ENCODE results near the gene GYPB.
"Not testable (repeated sequence)": the region's sequence is repeated elsewhere in the genome, so short reads cannot be mapped to it uniquely, and the experiment has no call there.

The GYPB gene

DNA sequence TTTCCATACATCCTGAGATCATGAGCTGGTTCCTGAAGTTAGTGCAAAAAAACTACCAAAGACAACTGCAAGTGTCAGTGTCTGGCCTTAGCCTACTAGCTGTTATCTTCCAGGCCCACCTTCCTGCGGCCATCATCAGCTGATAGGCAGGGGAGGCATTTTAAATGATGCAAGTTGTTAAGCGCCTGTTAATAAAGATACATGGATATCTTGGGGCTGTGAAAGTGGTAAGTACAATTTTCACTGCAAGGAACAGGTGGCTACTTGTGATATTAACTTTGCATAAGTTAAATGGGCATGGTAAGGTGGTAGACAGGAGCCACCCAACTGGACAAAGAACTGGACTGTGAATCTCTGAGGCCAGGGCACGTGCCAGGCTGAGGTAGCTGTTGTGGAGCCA, at the start of gene GYPB:
GYPB (minus strand) TSS at position 104 of the 400 bp plus-strand sequence; CDS start at position 11, 93 bp downstream.
- not testable (repeated sequence) for H3K4me3 ChIP-seq (ENCODE audit: low read depth, low read length)

DNA sequence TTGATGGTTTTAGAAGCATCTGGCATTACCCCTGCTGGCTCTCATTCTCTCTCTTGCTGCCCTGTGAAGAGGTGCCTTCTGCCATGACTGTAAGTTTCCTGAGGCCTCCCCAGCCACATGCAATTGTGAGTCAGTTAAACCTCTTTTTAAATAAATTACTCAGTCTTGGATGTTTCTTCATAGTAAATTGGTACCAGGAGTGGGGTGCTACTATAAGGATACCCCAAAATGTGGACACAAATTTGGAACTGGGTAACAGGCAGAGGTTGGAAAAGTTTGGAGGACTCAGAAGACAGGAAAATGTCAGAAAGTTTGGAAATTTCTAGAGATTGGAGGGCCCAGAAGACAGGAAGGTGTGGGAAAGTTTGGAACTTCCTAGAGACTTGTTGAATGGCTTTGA, 42.4 kb upstream of the GYPB start:
- not testable (repeated sequence) for H3K4me3 ChIP-seq (ENCODE audit: low read depth, low read length)

DNA sequence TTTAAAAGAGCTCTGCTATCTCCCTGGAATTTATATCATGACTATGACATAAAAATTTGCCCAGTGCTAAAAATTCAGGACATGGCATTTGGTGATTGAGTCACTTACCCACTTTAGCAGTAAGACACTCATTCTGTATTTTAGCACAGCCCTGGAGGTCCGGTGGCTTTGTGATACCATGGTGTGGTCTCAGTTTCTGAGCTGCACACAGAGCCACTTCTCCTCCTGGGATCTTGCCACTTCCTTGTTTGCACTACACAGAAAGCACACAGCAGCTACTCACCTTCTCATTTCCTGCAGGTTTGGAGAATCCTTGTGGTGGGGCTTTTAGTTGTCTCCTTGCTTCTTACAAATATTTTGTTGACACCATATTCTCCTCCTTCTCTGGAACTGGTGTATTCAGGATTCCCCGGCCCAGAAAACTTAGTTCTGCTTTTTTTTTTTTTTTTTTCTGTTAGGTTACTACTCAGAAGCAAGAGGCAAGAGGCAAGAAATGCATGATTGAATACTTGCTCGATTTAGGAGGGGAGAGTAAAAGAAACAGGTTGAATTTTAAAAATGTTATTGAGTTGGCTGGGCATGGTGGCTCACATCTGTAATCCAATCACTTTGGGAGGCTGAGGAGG, 41.2 kb upstream of the GYPB start:
- not testable (repeated sequence) for H3K4me3 ChIP-seq (ENCODE audit: low read depth, low read length)

DNA sequence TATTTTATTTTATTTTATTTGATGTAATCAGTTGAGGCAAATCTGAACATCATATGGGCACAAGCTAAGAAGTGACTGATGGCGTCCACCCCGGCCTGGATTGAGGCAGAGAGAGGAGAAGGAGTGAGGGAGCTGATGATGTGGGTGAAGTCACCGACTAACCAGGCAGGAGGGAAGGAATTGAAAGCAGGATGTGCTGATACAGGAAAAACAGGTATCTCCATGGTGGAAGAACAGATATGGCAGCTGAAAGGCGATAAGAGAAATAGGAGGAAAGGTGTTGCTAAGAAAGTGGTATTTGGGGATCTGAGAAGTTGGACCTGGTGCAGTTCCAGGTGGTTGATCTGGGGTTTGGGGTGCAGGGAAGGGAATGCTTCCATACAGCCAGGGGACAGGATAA, 37.6 kb upstream of the GYPB start:
- H3K4me3 ChIP-seq (ENCODE audit: low read depth, low read length) = no peak overlapping the region
- TF ChIP-seq, protein P1, sequence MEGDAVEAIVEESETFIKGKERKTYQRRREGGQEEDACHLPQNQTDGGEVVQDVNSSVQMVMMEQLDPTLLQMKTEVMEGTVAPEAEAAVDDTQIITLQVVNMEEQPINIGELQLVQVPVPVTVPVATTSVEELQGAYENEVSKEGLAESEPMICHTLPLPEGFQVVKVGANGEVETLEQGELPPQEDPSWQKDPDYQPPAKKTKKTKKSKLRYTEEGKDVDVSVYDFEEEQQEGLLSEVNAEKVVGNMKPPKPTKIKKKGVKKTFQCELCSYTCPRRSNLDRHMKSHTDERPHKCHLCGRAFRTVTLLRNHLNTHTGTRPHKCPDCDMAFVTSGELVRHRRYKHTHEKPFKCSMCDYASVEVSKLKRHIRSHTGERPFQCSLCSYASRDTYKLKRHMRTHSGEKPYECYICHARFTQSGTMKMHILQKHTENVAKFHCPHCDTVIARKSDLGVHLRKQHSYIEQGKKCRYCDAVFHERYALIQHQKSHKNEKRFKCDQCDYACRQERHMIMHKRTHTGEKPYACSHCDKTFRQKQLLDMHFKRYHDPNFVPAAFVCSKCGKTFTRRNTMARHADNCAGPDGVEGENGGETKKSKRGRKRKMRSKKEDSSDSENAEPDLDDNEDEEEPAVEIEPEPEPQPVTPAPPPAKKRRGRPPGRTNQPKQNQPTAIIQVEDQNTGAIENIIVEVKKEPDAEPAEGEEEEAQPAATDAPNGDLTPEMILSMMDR (IDR thresholded peaks at IDR 0.05; ENCODE audit: low read depth, low read length) = no peak

DNA sequence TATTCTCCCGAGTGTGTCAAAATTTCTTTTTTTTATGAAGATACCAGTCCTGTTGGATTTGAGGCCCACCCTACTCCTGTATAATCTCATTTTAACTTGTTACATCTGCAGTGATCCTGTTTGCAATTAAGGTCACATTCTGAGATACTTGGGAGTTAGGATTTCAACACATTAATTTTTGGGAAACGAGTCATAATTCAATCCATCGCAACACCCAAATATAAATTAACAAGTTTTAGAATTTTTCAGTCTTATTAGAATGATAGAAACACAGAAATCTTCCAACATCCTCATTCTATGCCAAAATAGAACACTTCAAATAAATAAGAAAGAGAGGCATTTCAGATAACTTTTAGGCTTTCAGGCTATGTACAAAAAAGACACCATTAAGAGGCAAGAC, 36.2 kb upstream of the GYPB start:
- not testable (repeated sequence) for H3K4me3 ChIP-seq (ENCODE audit: low read depth, low read length)

DNA sequence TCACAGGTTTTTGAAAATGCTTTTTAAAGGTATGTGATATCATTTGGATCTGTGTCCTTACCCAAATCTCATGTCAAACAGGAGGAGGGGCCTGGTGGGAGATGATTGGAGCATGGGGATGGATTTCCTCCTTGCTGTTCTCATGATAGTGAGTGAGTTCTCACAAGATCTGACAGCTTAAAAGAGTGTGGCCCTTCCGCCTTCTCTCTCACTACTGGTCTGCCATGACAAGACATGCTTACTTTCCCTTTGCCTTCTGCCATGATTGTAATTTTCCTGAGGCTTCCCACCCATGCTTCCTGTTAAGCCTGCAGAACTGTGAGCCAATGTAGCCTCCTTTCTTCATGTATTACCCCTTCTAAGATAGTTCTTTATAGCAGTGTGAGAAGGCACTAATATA, 32.3 kb upstream of the GYPB start:
- not testable (repeated sequence) for H3K4me3 ChIP-seq (ENCODE audit: low read depth, low read length)

DNA sequence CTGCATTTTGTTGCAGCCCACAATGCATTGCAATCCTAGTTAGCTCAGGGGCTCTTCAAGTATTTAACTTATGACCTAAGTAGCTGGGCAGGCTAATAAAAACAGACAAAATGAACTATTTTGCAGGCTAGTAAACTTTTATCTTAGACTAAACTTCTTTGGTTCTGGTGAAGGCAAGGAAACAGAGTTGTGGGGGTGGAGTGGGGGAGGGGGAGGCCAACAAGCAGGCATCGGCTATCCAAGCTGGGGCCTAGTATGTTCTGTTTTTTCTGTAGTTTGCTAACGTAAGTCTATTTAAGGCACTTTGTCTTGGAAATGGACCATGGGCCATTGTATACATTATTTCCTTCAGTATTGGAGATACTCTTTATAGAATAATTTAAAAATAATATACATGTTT, 31.5 kb upstream of the GYPB start:
- not testable (repeated sequence) for H3K4me3 ChIP-seq (ENCODE audit: low read depth, low read length)

DNA sequence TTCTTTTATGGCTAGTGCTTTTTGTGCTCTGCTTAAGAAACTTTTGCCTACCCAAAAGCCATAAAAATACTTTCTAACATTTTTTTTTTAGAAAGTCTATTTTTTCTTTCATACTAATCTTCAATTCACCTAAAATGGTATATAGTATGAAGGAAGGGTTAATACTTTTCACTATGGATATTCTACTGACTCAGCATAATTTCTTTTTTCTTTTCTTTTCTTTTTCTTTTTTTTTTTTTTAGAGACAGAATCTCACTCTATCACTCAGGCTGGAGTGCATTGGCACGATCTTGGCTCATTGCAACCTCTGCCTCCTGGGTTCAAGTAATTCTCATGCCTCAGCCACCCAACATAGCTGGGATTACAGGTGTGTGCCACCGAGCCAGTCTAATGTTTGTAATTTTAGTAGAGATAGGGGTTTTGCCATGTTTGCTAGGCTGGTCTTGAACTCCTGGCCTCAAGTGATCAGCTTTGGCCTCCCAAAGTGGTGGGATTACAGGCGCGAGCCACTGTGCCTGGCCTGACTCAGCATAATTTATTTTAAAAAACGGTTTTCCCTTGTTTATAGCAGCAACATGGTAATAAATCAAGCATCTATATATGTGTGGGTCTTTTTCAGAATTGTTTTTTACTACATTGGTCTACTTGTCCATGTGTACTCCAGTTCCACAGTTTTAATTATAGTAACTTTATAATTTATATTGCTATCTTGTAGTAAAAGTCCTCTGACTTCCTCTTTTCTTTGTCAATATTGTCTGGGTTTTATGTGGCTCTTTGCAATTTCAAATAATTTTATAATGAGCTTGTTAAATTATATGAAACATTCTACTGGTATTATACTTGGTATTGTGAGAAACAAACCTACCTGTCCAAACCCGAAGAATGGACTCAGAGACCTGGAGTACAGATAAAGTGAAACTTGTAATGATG, 30.6 kb upstream of the GYPB start:
- H3K4me3 ChIP-seq (ENCODE audit: low read depth, low read length) = not testable (repeated sequence)

DNA sequence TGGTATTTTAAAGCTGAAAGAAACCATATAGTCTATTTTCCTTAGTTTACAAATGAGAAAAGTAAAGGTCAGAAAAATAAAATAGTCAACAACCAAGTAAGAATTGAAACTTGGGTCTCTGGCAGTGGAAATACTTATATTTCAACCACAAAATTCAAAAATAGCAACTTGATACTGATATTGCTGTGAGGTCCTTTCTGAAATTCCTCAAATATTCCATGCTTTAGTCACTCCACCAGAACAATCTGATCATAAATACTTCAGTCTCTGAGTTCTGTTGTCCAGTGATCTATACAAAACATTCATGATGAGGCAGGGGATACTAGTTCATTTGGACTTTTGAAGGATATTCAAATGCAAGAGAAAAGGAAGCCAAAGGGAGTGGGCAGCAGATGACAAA, 25.8 kb upstream of the GYPB start:
- H3K4me3 ChIP-seq (ENCODE audit: low read depth, low read length) = not testable (repeated sequence)

DNA sequence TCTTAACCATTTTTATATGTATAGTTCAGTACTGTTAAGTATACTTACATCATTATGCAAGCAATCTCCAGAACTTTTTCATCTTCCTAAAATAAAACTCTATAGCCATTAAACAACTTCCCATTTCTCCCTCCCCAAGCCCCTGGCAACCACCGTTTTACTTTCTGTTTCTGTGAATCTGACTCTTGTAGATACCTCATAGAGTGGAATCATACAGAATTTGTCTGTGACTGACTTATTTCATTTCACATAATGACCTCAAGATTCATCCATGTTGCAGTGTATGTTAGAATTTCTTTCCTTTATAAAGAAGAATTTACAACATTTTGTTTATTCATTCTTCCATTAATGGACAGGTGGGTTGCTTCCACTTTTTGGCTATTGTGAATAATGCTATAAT, 13.4 kb upstream of the GYPB start:
- H3K4me3 ChIP-seq (ENCODE audit: low read depth, low read length) = not testable (repeated sequence)

DNA sequence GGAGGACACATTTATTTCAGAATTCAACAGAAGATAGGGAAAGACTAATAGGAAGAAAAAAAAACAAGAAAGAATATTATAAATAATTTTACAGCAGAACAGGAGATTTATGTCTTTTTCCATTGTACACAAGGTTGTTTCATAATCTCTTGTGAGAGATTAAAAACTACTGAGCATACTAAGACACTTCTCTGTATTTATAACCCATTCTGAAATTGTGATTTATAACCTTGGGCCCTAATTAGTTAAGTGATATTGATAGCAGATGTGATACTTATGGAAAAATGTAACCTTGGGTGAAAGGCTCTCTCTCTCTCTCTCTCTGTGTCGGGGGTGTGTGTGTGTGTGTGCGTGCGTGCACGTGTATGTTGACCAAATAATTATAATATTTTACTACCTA, 12.7 kb upstream of the GYPB start:
- H3K4me3 ChIP-seq (ENCODE audit: low read depth, low read length) = not testable (repeated sequence)

DNA sequence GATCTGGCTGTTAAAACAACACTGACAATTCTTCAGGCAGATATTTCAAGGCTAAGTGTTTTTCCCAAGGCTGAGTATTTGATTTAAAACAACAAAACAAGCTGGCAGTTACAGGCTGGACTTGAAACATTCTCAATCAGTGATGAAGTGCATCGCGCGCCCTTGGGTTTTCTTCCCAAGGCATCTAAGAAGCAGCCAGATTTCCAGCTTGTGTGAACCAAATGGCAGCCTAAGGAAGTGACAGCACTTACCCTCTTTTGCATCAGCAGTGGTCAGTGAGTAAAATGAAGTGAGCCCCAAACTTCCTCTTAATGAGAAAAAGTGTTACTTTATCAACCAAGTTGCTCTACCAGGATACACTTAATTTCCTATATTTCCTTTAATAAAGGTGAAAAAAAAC, 12.2 kb upstream of the GYPB start:
- H3K4me3 ChIP-seq (ENCODE audit: low read depth, low read length) = not testable (repeated sequence)

DNA sequence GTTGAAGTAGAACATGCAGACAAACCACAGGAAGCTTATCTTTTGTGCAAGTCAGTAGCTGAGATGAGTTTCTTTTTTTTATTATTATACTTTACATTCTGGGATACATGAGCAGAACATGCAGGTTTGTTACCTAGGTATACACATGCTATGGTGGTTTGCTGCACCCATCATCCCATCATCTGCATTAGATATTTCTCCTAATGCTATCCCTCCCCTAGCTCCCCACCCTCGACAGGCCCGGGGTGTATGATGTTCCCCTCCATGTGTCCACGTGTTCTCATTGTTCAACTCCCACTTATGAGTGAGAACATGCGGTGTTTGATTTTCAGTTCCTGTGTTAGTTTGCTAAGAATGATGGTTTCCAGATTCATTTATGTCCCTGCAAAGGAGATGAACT, 11.5 kb upstream of the GYPB start:
- H3K4me3 ChIP-seq (ENCODE audit: low read depth, low read length) = not testable (repeated sequence)

DNA sequence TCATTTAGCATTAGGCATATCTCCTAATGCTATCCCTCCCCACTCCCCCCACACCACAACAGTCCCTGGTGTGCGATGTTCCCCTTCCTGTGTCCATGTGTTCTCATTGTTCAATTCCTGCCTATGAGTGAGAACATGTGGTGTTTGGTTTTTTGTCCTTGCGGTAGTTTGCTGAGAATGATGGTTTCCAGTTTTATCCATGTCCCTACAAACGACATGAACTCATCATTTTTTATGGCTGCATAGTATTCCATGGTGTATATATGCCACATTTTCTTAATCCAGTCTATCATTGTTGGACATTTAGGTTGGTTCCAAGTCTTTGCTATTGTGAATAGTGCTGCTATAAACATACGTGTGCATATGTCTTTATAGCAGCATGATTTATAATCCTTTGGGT, 7.5 kb upstream of the GYPB start:
- not testable (repeated sequence) for H3K4me3 ChIP-seq (ENCODE audit: low read depth, low read length)

DNA sequence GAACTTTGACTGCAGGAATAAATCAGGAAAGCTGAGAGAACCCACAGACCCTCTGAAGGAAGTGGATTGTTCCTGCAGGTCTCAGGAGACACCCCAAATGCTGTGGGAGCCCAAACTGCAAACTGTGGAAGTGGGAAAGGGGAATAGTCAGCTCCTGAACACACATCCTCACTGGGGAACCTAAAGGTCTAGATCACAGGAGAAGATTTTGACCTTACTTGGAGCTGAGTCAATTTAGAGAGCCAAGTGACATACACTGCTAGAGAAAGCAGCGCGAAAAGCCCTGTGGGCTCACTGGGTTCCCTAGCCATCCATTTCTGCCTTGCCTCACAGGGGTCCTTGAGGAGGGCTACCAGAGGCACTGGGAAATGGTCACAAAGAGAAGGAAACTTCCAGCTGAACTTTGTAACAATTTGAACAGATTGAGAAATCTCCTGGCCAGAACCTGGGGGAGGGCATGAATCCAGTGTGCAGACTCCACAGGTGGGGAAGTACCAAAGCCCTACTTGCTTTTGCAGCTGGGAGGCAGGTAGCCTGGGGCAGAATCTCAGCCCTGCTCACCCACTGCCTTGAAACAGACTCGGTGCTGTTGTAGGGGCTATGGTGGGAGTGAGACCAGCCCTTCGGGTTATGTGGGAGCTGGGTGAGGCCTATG, 5.3 kb upstream of the GYPB start:
- H3K4me3 ChIP-seq (ENCODE audit: low read depth, low read length) = not testable (repeated sequence)

DNA sequence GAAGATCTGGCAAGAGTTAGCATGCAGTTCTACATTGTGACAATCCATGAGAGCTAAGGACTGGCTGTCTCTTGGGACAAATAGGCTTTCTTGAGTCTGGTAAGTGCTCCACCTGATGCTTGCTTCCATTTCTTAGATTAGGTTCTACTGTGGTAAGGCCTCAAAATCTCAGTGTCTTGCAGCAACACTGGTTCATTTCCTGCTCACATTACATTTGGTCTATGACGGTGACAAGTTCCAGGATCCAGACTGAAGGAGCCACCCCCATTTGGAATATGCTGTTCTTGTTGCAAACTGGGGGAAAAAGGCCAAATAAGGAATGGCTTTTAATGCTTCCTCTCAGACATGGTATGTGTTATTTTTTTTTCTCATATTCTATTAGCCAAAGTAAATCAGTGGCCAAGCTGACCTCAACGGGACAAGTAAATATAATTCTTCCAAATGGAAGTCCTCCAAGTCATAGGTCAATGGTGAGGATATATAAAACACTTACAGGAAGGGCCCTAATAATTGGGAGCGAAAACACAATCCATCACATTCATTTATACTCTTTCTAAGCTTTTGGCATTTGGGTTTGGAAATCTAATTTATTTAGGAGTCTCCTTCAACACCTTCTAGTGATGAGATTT, 3.7 kb upstream of the GYPB start:
- H3K4me3 ChIP-seq (ENCODE audit: low read depth, low read length) = not testable (repeated sequence)

DNA sequence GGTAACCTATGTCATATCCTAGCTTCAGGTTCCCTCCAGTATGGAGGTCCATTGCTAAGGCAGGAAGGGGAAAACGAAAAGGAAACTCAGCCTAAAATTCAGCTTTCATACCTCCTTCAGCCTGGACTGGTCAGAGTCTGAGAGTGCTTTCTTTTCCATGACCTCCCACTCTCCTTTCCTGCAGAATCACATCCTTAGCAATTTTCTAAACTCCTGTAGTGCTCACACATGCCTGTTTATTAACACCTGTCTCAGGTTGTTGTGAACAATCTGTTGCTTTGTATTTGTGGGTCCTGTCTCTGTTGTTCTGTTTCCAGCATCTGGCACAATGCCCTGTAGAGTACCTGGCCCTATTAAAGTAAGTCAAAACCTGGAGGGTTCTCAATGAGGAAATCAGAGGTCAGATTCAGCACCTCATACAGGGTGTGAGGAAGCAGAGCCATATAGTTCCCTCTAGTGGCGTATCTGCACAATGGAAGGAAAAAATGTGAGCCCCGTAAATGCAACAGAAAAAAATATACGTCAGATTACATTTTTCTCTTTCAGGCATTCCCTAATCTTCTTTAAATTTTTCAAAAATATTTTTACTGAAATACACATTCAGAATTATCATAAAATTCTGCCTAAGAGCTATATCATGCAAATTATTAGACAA, 2.3 kb upstream of the GYPB start:
- H3K4me3 ChIP-seq (ENCODE audit: low read depth, low read length) = not testable (repeated sequence)

DNA sequence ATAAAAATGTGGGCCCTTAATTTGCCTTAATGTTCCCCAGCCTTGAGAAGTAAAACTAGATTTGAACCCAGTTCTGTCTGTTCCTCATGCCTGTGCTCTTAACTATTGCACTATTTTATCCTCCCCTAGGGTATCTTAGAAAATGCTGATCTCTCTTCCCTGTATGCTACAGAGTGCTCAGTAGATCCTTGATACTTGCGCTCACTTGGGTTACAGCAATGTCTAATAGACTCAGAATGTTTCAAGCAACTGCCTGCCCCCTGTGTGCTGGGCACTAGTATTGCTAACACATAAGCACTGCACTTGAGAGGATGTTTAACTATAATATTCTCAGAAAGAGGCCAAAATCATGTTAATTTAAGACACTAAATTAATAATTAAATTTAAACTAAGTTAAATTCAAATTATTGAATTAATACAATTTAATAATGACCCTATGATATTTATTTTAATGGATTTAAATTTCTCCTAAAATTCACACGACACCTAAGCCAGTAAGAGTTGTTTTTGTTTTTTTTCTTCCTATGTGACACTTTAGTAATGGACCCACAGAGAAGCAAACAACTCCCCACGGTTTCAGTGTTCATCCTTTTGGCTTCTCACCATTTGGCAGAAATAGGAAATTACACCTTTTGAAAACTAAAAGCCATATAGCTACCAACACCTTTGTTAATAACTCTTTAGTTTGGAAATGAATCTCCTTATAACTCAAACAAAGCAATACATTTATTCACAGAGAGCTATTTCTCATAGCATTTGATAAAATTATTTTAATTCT, 768 bp downstream of the GYPB start:
- H3K4me3 ChIP-seq (ENCODE audit: low read depth, low read length) = not testable (repeated sequence)

All from WI38 (cell line).